MM.1S (cell line): ENCODE results near the gene TNFRSF1A.

Source experiments
- DNase-seq: peaks from one replicate; pipeline ENCODE4 v3.0.0-alpha.2; 2015
- H2AFZ ChIP-seq: fragments of 300-600 bp; sonication (generic); 2 replicates; pipeline ENCODE4 v1.6.0; 2016; ENCODE audit warnings: antibody characterized with exemption, low read length
- H3F3A ChIP-seq: fragments of 300-600 bp; sonication (generic); 2 replicates; pipeline ENCODE4 v1.6.1; 2016; ENCODE audit warnings: mild to moderate bottlenecking, antibody characterized with exemption, low read length, moderate library complexity, mixed read lengths; ENCODE audit not compliant: insufficient read depth
- H3K27ac ChIP-seq: fragments of 300-600 bp; sonication (generic); 2 replicates; pipeline ENCODE4 v1.5.1; 2016; ENCODE audit warnings: mild to moderate bottlenecking, low read length
- H3K27me3 ChIP-seq: fragments of 300-600 bp; sonication (generic); replicated peaks from 2 replicates; pipeline ENCODE4 v1.6.0; 2016; ENCODE audit warnings: low read length; ENCODE audit not compliant: insufficient read depth
- H3K36me3 ChIP-seq: fragments of 300-600 bp; sonication (generic); replicated peaks from 2 replicates; pipeline ENCODE4 v1.6.1; 2016; ENCODE audit warnings: mild to moderate bottlenecking, low read length, mixed read lengths; ENCODE audit not compliant: insufficient read depth
- H3K4me1 ChIP-seq: fragments of 300-600 bp; sonication (generic); 2 replicates; pipeline ENCODE4 v1.6.1; 2016; ENCODE audit warnings: low read length, mixed read lengths
- H3K4me2 ChIP-seq: fragments of 300-600 bp; sonication (generic); 2 replicates; pipeline ENCODE4 v1.6.0; 2016; ENCODE audit warnings: low read depth, low read length
- H3K4me3 ChIP-seq: fragments of 300-600 bp; sonication (generic); 2 replicates; pipeline ENCODE4 v1.5.1; 2016; ENCODE audit warnings: low read length, mixed read lengths
- H3K79me2 ChIP-seq: fragments of 300-600 bp; sonication (generic); 2 replicates; pipeline ENCODE4 v1.6.1; 2016; ENCODE audit warnings: mixed run types, low read length, mixed read lengths
- H3K9ac ChIP-seq: fragments of 300-600 bp; sonication (generic); 2 replicates; pipeline ENCODE4 v1.6.1; 2016; ENCODE audit warnings: low read length, mixed read lengths
- H3K9me2 ChIP-seq: fragments of 300-600 bp; sonication (generic); replicated peaks from 2 replicates; pipeline ENCODE4 v1.6.1; 2016; ENCODE audit warnings: mild to moderate bottlenecking, low read length, mixed read lengths; ENCODE audit not compliant: insufficient read depth
- H3K9me3 ChIP-seq: fragments of 300-600 bp; sonication (generic); replicated peaks from 2 replicates; pipeline ENCODE4 v1.6.1; 2016; ENCODE audit warnings: mild to moderate bottlenecking, low read length, mixed read lengths; ENCODE audit not compliant: insufficient read depth
- H4K20me1 ChIP-seq: fragments of 300-600 bp; sonication (generic); 2 replicates; pipeline ENCODE4 v1.6.1; 2016; ENCODE audit warnings: mild to moderate bottlenecking, low read length, moderate library complexity, mixed read lengths; ENCODE audit not compliant: insufficient read depth
- CTCF ChIP-seq: fragments of 300-600 bp; sonication (generic); IDR thresholded peaks from 2 replicates; pipeline ENCODE4 v1.5.1; 2016; ENCODE audit warnings: antibody characterized with exemption, low read length, mixed read lengths
- EZH2 ChIP-seq: fragments of 300-600 bp; sonication (generic); optimal IDR thresholded peaks from 2 replicates; pipeline ENCODE3; 2017; ENCODE audit warnings: low read depth, mild to moderate bottlenecking, antibody characterized with exemption, low read length, mixed read lengths
- EZH2phosphoT487 ChIP-seq: fragments of 300-600 bp; sonication (generic); IDR thresholded peaks from 2 replicates; pipeline ENCODE4 v1.6.1; 2018; ENCODE audit warnings: antibody characterized with exemption, low read length

The TNFRSF1A gene

GRCh38 chr12:6384499-6385436 is 42.9 kb upstream of the TNFRSF1A start:
- Histone ChIP-seq H2AFZ (0 out of 2 replicates have a peak overlapping the region, but pooled peaks have one; percentile 15), H3K9me3 (no peaks in the 10 kb centered on the region), H4K20me1 (no peaks in the 10 kb centered on the region), H3K9me2 (no peaks in the 10 kb centered on the region), H3K4me3 (no peak overlapping the region), H3K27ac (no peak overlapping the region), H3K4me2 (peak overlapping the region; percentile 34; the same call in 1 of the 2 replicates), H3K4me1 (no peaks in the 10 kb centered on the region), H3K79me2 (no peaks in the 10 kb centered on the region), H3K27me3 (peaks cover 9% of the 10 kb centered on the region), H3K36me3 (no peaks in the 10 kb centered on the region), H3K9ac (no peak overlapping the region), H3F3A (no peaks in the 10 kb centered on the region)
- TF ChIP-seq CTCF (no peak), EZH2 (no peak), EZH2phosphoT487 (no peak)
- no peak for DNase-seq

GRCh38 chr12:6383572-6384498 is 42.0 kb upstream of the TNFRSF1A start, which contains the start of gene LTBR:
TSS of gene LTBR (plus strand) at chr12:6384162. CDS start at chr12:6384359, 197 bp downstream.
- Histone ChIP-seq H3K27ac (no peak within 1 kb of the TSS), H3K27me3 (peaks cover 9% of the 10 kb centered on the region), H3K36me3 (no peaks in the 10 kb centered on the region), H2AFZ (0 out of 2 replicates have a peak within 1 kb of the TSS, but pooled peaks have one; percentile 15), H4K20me1 (no peaks in the 10 kb centered on the region), H3K4me3 (peak within 1 kb of the TSS; percentile 17; the same call in 1 of the 2 replicates), H3K79me2 (no peaks in the 10 kb centered on the region), H3F3A (no peaks in the 10 kb centered on the region), H3K9me3 (no peaks in the 10 kb centered on the region), H3K9ac (no peak within 1 kb of the TSS), H3K4me1 (no peaks in the 10 kb centered on the region), H3K9me2 (no peaks in the 10 kb centered on the region), H3K4me2 (peak within 1 kb of the TSS; percentile 34)
- TF ChIP-seq CTCF, result no peak
- no peak for TF ChIP-seq EZH2
- no peak for TF ChIP-seq EZH2phosphoT487
- no peak for DNase-seq

GRCh38 chr12:6382982-6383381 is 41.1 kb upstream of the TNFRSF1A start:
- no peaks in the 10 kb centered on the region for H3F3A ChIP-seq
- H3K9ac ChIP-seq, result no peak overlapping the region
- no peak overlapping the region for H3K27ac ChIP-seq
- no peaks in the 10 kb centered on the region for H4K20me1 ChIP-seq
- no peaks in the 10 kb centered on the region for H3K79me2 ChIP-seq
- H3K27me3 ChIP-seq, result peaks cover 9% of the 10 kb centered on the region
- no peaks in the 10 kb centered on the region for H3K4me1 ChIP-seq
- TF ChIP-seq EZH2 (no peak), EZH2phosphoT487 (no peak), CTCF (no peak)
- H3K4me3 ChIP-seq, result no peak overlapping the region
- H3K4me2 ChIP-seq, result no peak overlapping the region
- no peaks in the 10 kb centered on the region for H3K36me3 ChIP-seq
- H3K9me2 ChIP-seq, result no peaks in the 10 kb centered on the region
- H3K9me3 ChIP-seq, result no peaks in the 10 kb centered on the region
- no peak overlapping the region for H2AFZ ChIP-seq
- no peak for DNase-seq
